GM12878 (cell line): ENCODE data around the gene NELL1.

Source experiments
- BCL11A ChIP-seq: IDR thresholded peaks from 2 replicates; pipeline ENCODE4 v1.6.1; 2011; ENCODE audit warnings: low read depth, low read length
- CHD2 ChIP-seq: IDR thresholded peaks from 2 replicates; pipeline ENCODE4 v1.6.1; 2011; ENCODE audit warnings: low read depth, low read length, improper control_type of control experiment, borderline replicate concordance
- CREM ChIP-seq: IDR thresholded peaks from 2 replicates; pipeline ENCODE4 v1.6.1; 2014; ENCODE audit warnings: antibody characterized with exemption, low read depth
- CTCF ChIP-seq, 3 experiments: IDR thresholded peaks in 2 of 3; conservative IDR thresholded peaks in 1 of 3; 2 replicates each; pipeline ENCODE4 v1.5.1; 2011; ENCODE audit warnings: low read depth in 3 of 3, low read length in 3 of 3, mild to moderate bottlenecking in 3 of 3, control low read depth in 2 of 3, moderate library complexity in 2 of 3, inconsistent platforms in 1 of 3, mixed read lengths in 1 of 3; ENCODE audit not compliant: control insufficient read depth in 2 of 3, insufficient read depth in 1 of 3; ENCODE audit errors: extremely low read depth in 1 of 3
- EP300 ChIP-seq, 2 experiments: fragments of 150-350 bp in 1 of 2; IDR thresholded peaks; 2 replicates each; pipeline ENCODE4 v1.6.1; 2011 to 2012; ENCODE audit warnings: low read depth in 2 of 2, low read length in 2 of 2, borderline replicate concordance in 1 of 2, improper control_type of control experiment in 1 of 2, inconsistent platforms in 1 of 2; ENCODE audit not compliant: control insufficient read depth in 1 of 2
- HDAC6 ChIP-seq: fragments of 200-600 bp; sonication (generic); IDR thresholded peaks from one replicate; pipeline ENCODE4 v1.8.0; 2017; ENCODE audit warnings: antibody characterized with exemption; ENCODE audit not compliant: unreplicated experiment
- NFIC ChIP-seq: IDR thresholded peaks from 2 replicates; pipeline ENCODE4 v1.6.1; 2012; ENCODE audit warnings: low read depth, mild to moderate bottlenecking, inconsistent platforms, low read length, moderate library complexity
- TCF7 ChIP-seq: IDR thresholded peaks from 2 replicates; pipeline ENCODE4 v1.6.1; 2014; ENCODE audit warnings: antibody characterized with exemption, borderline replicate concordance
- ZBTB40 ChIP-seq: fragments of 450-650 bp; IDR thresholded peaks from 2 replicates; pipeline ENCODE4 v1.6.1; 2016; ENCODE audit warnings: mild to moderate bottlenecking, moderate library complexity, borderline replicate concordance

GRCh38 chr11:21257461-21257860, 588.1 kb downstream of the NELL1 start:
- TF ChIP-seq BCL11A, result no peak
- no peak for TF ChIP-seq NFIC
- TF ChIP-seq EP300 (IDR thresholded peaks at IDR 0.05; ENCODE audit: borderline replicate concordance in 1 of 2, control insufficient read depth in 1 of 2, low read depth in 2 of 2, low read length in 2 of 2), result no peak
- no peak for TF ChIP-seq HDAC6
- no peak for TF ChIP-seq CHD2
- no peak for TF ChIP-seq CTCF (IDR thresholded peaks at IDR 0.05 in 2 of 3, conservative IDR thresholded peaks at IDR 0.05 in 1 of 3; ENCODE audit: control insufficient read depth in 2 of 3, extremely low read depth in 1 of 3, insufficient read depth in 1 of 3, low read depth in 3 of 3, low read length in 3 of 3)
- TF ChIP-seq TCF7, result no peak
- TF ChIP-seq ZBTB40, result no peak
- no peak for TF ChIP-seq CREM
